ENCODE data around the gene ARHGEF18. TPM values are rescaled to one million over a fixed set of nuclear protein-coding genes. Genes with fewer than 3 reads are reported as not detected.

ARHGEF18 gene
- polyA plus RNA-seq, 1 donor, result 14.5 TPM

GRCh38 chr19:7383284-7383683 is 34.5 kb downstream of the ARHGEF18 start:
- DNase-seq (ENCODE audit: low read depth), result no peak

- DNase-seq (ENCODE audit: low read depth), result no peak
Observed at GRCh38 chr19:7385062-7385461, 36.3 kb downstream of the ARHGEF18 start.

- no peak for DNase-seq (ENCODE audit: low read depth)
Observed at GRCh38 chr19:7386308-7386707, 37.6 kb downstream of the ARHGEF18 start.

GRCh38 chr19:7386769-7387168 is 38.0 kb downstream of the ARHGEF18 start:
- no peak for DNase-seq (ENCODE audit: low read depth)

- no peak for DNase-seq (ENCODE audit: low read depth)
Observed at GRCh38 chr19:7391218-7391670, 42.5 kb downstream of the ARHGEF18 start.

- DNase-seq (ENCODE audit: low read depth), result no peak
Observed at GRCh38 chr19:7393459-7393858, 44.7 kb downstream of the ARHGEF18 start.

GRCh38 chr19:7393939-7394730 is 45.4 kb downstream of the ARHGEF18 start:
- no peak for DNase-seq (ENCODE audit: low read depth)

GRCh38 chr19:7394731-7395359 is 46.1 kb downstream of the ARHGEF18 start:
- DNase-seq (ENCODE audit: low read depth), result peak; percentile 76

- DNase-seq (ENCODE audit: low read depth), result no peak
Observed at GRCh38 chr19:7395360-7396066, 46.8 kb downstream of the ARHGEF18 start.

GRCh38 chr19:7397687-7398086 is 49.0 kb downstream of the ARHGEF18 start:
- DNase-seq (ENCODE audit: low read depth), result no peak

Other genes starting within 250 kb of the ARHGEF18 start
- 15.8 TPM for gene INSR, start 54.5 kb upstream of the ARHGEF18 start, polyA plus RNA-seq (ENCODE audit: insufficient read length)
- gene PEX11G, start 140.1 kb downstream of the ARHGEF18 start, polyA plus RNA-seq (ENCODE audit: insufficient read length), result 2.3 TPM
- gene ZNF358, start 167.2 kb downstream of the ARHGEF18 start, polyA plus RNA-seq (ENCODE audit: insufficient read length), result 53.0 TPM
- 14.2 TPM for gene MCOLN1, start 173.7 kb downstream of the ARHGEF18 start, polyA plus RNA-seq (ENCODE audit: insufficient read length)
- gene PNPLA6, start 186.8 kb downstream of the ARHGEF18 start, polyA plus RNA-seq (ENCODE audit: insufficient read length), result 31.5 TPM
- gene CAMSAP3, start 246.9 kb downstream of the ARHGEF18 start, polyA plus RNA-seq (ENCODE audit: insufficient read length), result 0.14 TPM

Measured in forelimb muscle (tissue), 1 donor.